ENCODE measurements around the gene HTRA2.

HTRA2 gene

DNA sequence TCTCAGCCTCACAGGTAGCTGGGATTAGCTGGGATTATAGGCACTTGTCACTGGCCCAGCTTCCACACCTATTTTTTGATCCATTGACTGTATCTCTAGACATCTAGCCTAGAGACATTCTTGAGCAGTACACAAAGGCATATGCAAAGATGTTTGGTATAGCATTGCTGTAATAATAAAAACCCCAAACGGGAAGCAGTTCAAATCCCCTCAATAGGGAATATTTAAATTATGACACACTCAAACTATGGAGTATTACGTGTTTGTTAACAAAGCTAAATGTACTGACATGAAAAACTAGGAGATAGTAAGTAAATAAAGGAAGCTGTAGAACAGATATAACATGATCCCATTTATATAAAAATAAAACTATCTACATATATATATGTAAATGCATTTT lies 52.5 kb downstream of the HTRA2 start:
- Histone ChIP-seq H3K79me2 (ENCODE audit: insufficient read depth, low read length) (no peaks in the 10 kb centered on the region), H3K27me3 (ENCODE audit: insufficient read depth, low read length, poor library complexity, severe bottlenecking) (no peaks in the 10 kb centered on the region), H3F3A (ENCODE audit: low read depth) (no peaks in the 10 kb centered on the region), H3K36me3 (ENCODE audit: insufficient read depth, low read length) (no peaks in the 10 kb centered on the region), H4K20me1 (ENCODE audit: insufficient read depth, low read length, poor library complexity, severe bottlenecking) (no peaks in the 10 kb centered on the region), H2AFZ (ENCODE audit: low read length) (no peak overlapping the region), H3K9me2 (replicated peaks; ENCODE audit: low read depth, low read length) (no peaks in the 10 kb centered on the region), H3K9ac (ENCODE audit: low read depth, low read length, poor library complexity, severe bottlenecking) (no peak overlapping the region), H3K4me3 (ENCODE audit: low read length, poor library complexity, severe bottlenecking) (no peak overlapping the region), H3K4me2 (ENCODE audit: low read depth, low read length, poor library complexity, severe bottlenecking) (no peak overlapping the region), H3K4me1 (ENCODE audit: insufficient read depth, low read length, poor library complexity, severe bottlenecking) (peaks cover 30% of the 10 kb centered on the region), H3K9me3 (ENCODE audit: insufficient read depth, low read depth, low read length) (no peaks in the 10 kb centered on the region)
- TF ChIP-seq, protein P1, sequence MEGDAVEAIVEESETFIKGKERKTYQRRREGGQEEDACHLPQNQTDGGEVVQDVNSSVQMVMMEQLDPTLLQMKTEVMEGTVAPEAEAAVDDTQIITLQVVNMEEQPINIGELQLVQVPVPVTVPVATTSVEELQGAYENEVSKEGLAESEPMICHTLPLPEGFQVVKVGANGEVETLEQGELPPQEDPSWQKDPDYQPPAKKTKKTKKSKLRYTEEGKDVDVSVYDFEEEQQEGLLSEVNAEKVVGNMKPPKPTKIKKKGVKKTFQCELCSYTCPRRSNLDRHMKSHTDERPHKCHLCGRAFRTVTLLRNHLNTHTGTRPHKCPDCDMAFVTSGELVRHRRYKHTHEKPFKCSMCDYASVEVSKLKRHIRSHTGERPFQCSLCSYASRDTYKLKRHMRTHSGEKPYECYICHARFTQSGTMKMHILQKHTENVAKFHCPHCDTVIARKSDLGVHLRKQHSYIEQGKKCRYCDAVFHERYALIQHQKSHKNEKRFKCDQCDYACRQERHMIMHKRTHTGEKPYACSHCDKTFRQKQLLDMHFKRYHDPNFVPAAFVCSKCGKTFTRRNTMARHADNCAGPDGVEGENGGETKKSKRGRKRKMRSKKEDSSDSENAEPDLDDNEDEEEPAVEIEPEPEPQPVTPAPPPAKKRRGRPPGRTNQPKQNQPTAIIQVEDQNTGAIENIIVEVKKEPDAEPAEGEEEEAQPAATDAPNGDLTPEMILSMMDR (conservative IDR thresholded peaks at IDR 0.05; ENCODE audit: low read length), result no peak
- no peak for TF ChIP-seq EZH2phosphoT487 (IDR thresholded peaks at IDR 0.05; ENCODE audit: borderline replicate concordance)

Measured in Loucy (cell line).